Measurements from ENCODE around the gene RABGAP1L. TPM values are rescaled to one million over a fixed set of nuclear protein-coding genes. Genes with fewer than 3 reads are reported as not detected.
A peak's percentile ranks its signal among the peaks of the same experiment; 100 is the strongest.
"Not testable (repeated sequence)": the region's sequence is repeated elsewhere in the genome, so short reads cannot be mapped to it uniquely, and the experiment has no call there.

RABGAP1L gene
- total RNA-seq, 1 donor from 2014 or later = 53.6 TPM

- DNase-seq = no peak
These were observed 289.2 kb downstream of the RABGAP1L start for GRCh38 chr1:174448531-174448883.

DNA sequence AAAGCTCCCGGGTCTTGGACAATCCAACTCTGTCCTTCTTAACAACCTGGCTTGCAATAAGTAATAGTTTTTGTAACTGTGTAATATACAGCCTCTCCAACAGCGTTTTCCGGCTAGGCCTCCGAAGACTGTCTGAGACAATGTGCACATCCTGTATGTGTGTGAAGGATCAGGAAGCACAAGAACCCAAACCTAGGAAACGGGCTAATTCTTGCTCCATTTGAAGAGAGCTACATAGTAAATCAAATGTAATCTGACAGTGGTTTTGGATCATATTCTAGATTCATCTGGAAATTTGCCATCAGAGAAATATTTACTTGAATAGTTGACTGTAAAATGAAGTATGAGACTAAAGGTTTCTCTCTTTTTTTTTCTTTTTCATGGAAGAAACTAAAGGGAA, 289.7 kb downstream of the RABGAP1L start:
- no peak for DNase-seq
- intact Hi-C loops (cut with DNase I) = no loop called here
- no peak for ATAC-seq (ENCODE audit: poor library complexity)

More at GRCh38 chr1:174448531-174448883, 289.2 kb downstream of the RABGAP1L start:
- intact Hi-C loops (cut with DNase I) = no loop called here
- ATAC-seq (ENCODE audit: poor library complexity) = no peak

GRCh38 chr1:174451408-174451807, 292.1 kb downstream of the RABGAP1L start:
- intact Hi-C loops (cut with DNase I) = no loop called here
- ATAC-seq (ENCODE audit: poor library complexity) (no peak), DNase-seq (no peak)

DNA sequence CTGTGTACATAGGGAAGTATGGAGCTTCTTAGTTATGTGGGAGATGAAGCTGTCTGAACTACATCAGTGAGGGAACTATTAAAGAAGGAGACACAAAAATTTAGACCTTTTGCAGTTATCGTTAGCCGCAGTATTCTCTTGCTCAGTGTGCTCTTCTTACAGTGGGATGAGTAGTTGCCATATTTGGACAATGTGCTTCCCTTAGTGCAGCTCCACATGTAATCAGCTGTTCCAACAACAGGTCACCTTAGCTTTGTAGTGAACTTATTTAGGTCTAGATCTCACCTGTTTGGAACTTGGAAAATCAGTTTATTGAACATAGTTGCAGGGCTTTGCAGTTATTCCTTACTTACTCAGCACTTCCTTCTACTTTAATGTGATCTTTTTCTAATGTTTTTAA, 306.5 kb downstream of the RABGAP1L start:
- DNase-seq (no peak), ATAC-seq (ENCODE audit: poor library complexity) (no peak)
- intact Hi-C loops (cut with DNase I) = no loop called here

GRCh38 chr1:174466607-174467006, 307.3 kb downstream of the RABGAP1L start:
- DNase-seq = no peak
- no peak for ATAC-seq (ENCODE audit: poor library complexity)
- intact Hi-C loops (cut with DNase I) = no loop called here

DNA sequence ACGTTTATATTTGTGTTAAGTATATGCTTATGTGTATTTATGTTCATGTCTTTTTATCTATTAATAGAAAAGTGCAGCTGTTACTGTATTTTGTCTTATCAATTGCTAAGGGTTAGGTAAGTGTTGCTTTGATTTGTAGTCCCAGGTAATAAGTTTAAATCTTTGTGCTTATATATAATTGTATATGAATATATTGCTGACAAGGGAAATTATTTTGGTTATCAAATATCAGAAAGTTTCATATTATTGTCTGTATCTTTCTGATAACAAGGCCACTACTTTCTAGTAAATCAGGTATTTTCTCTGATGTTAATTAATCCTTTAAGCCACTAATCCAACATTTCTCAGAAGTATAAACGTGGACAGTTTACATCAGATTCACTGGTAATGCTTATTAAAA, 309.7 kb downstream of the RABGAP1L start:
- ATAC-seq (ENCODE audit: poor library complexity) (no peak), DNase-seq (no peak)
- intact Hi-C loops (cut with DNase I) = no loop called here

GRCh38 chr1:174469687-174470086, 310.4 kb downstream of the RABGAP1L start:
- intact Hi-C loops (cut with DNase I) = no loop called here
- ATAC-seq (ENCODE audit: poor library complexity) (peak; percentile 61), DNase-seq (no peak)

- DNase-seq = no peak
- intact Hi-C loops (cut with DNase I) = no loop called here
- ATAC-seq (ENCODE audit: poor library complexity) = no peak
These were observed 320.0 kb downstream of the RABGAP1L start for GRCh38 chr1:174479281-174479680.

- intact Hi-C loops (cut with DNase I) = no loop called here
- DNase-seq = no peak
- ATAC-seq (ENCODE audit: poor library complexity) = no peak
These were observed 321.0 kb downstream of the RABGAP1L start for GRCh38 chr1:174480324-174480723.

DNA sequence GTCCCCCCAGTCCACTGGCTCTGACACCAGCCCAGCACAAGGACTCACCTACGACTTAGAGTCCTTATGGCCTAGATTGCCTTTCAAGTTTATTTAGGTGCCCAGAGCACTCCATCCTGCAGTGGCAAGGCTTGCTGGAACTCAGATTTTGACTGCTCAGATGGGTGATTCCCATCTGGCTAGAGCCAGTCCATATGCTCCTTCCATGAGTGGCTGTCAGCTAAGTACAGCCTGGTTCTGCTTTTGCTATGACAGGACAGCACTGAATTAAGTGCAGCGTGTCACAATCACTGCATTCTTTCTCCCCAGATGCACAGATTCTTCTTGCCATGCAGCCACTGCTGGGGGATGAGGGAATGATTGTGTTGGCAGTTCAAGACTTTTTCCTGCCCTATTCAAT, 332.3 kb downstream of the RABGAP1L start:
- intact Hi-C loops (cut with DNase I) = no loop called here
- ATAC-seq (ENCODE audit: poor library complexity) (no peak), DNase-seq (no peak)

DNA sequence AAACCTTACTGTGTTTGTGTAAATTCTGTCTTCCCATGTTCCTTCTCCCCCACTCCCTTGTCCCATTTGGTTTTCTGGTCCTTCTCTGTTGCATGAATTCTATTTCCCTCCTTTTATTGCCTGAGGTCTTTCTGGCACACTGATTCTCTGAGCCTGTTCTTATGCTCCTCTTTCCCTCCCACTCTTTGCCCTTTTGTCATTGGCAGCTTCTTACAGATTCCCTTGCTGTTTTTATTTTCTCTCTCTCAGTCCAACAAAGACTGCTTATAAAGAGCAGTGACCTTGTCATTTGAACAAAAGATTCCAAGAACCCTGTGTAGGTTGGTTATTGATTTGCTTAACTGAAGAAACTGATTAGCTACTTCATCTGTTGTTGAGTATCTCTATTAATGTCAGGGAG, 338.2 kb downstream of the RABGAP1L start:
- intact Hi-C loops (cut with DNase I) = no loop called here
- ATAC-seq (ENCODE audit: poor library complexity) (no peak), DNase-seq (no peak)

- DNase-seq; intact Hi-C loops (cut with DNase I); ATAC-seq (ENCODE audit: poor library complexity): not testable (repeated sequence)
These were observed 357.4 kb downstream of the RABGAP1L start for GRCh38 chr1:174516755-174517154.

DNA sequence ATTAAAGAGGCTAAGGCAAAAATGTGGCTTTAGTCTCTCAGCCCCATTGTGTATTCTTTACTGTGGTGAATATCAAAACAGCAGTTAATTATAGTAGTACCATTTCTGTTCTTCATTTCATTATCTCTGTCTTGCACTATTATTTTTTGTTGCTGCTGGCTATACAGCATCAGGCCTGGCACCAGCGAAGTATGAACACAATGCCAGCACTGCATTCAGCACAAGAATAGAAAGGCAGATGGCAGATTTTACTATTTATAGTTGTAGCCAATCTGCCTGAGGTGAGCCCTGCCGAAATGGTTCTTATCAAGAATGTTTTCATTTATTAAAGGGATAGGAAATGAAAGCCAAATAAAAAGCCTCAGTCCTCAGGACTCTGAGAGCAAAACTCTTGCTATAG, 360.5 kb downstream of the RABGAP1L start:
- ATAC-seq (ENCODE audit: poor library complexity) (peak; percentile 96), DNase-seq (peak; percentile 53)
- intact Hi-C loops (cut with DNase I) = no loop called here

- intact Hi-C loops (cut with DNase I) = no loop called here
- ATAC-seq (ENCODE audit: poor library complexity) = no peak
- no peak for DNase-seq
These were observed 372.4 kb downstream of the RABGAP1L start for GRCh38 chr1:174531751-174532150.

GRCh38 chr1:174534789-174535188, 375.5 kb downstream of the RABGAP1L start:
- ATAC-seq (ENCODE audit: poor library complexity) (no peak), DNase-seq (no peak)
- intact Hi-C loops (cut with DNase I) = no loop called here

DNA sequence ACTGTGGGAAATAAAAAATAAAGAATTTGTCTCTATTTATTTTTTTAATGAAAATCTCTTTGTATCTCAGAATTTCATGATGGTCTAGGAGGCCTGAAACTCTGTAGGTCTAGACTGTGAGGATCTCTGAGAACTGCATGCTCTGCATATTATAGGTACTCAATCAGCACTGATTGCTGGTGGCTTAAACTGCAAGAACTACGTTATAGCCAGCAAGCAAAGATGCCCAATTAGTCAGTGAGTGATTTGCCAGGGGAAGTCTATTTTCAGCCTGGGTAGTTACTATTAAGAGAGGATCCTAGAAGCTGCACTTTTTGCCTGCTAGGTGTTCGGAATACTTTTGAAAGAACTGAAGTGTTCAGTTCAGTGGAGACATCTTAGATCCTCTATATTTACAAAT, 375.9 kb downstream of the RABGAP1L start:
- intact Hi-C loops (cut with DNase I) = no loop called here
- DNase-seq = no peak
- ATAC-seq (ENCODE audit: poor library complexity) = peak; percentile 67

DNA sequence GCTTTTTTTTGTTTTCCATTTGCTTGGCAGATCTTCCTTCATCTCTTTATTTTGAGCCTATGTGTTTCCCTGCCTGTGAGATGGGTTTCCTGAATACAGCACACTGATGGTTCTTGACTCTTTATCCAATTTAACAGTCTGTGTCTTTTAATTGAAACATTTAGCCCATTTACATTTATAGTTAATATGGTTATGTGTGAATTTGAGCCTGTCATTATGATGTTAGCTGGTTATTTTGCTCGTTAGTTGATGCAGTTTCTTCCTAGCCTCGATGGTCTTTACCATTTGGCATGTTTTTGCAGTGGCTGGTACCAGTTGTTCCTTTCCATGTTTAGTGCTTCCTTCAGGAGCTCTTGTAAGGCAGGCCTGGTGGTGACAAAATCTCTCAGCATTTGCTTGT, 384.1 kb downstream of the RABGAP1L start:
- ATAC-seq (ENCODE audit: poor library complexity); DNase-seq; intact Hi-C loops (cut with DNase I): not testable (repeated sequence)

GRCh38 chr1:174550296-174550695, 391.0 kb downstream of the RABGAP1L start:
- ATAC-seq (ENCODE audit: poor library complexity) (no peak), DNase-seq (no peak)
- intact Hi-C loops (cut with DNase I) = no loop called here

GRCh38 chr1:174556392-174556791, 397.1 kb downstream of the RABGAP1L start:
- DNase-seq (no peak), ATAC-seq (ENCODE audit: poor library complexity) (no peak)
- intact Hi-C loops (cut with DNase I) = no loop called here

GRCh38 chr1:174568551-174568950, 409.2 kb downstream of the RABGAP1L start:
- intact Hi-C loops (cut with DNase I) = no loop called here
- ATAC-seq (ENCODE audit: poor library complexity) (no peak), DNase-seq (no peak)

DNA sequence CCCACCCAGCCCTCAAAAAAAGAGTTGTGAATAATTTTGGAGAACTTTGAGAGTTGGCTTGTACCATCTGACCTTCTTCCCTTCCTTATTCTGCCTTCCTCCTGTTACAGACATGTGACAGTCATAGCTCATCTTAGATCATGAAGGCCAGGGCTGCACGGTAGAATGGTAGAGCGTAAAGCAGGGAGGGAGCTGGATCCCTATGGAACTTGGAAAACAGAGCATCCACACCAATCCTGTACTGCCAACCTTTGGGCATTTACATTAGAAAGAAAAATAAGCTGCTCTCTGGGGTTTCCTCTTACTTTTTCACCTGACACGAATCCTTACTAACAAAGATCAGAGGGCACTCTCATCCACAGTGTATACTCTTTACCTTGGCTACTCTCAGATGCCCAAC, 409.9 kb downstream of the RABGAP1L start:
- ATAC-seq (ENCODE audit: poor library complexity) = no peak
- DNase-seq = no peak
- intact Hi-C loops (cut with DNase I) = no loop called here

GRCh38 chr1:174572771-174573170, 413.5 kb downstream of the RABGAP1L start:
- DNase-seq (no peak), ATAC-seq (ENCODE audit: poor library complexity) (no peak)
- intact Hi-C loops (cut with DNase I) = no loop called here
